Sigmoid colon (tissue), 7 donors: Measurements from ENCODE around the gene FZD1. TPM values are rescaled to one million over a fixed set of nuclear protein-coding genes. Genes with fewer than 3 reads are reported as not detected.

Source experiments
- DNase-seq: peaks from one replicate; pipeline ENCODE4 v3.0.0-alpha.2; 2019
- H3K27ac ChIP-seq, 4 donors: fragments of 200-600 bp; sonication (generic); one replicate each; pipeline ENCODE4 v1.5.1; 2016 to 2019; ENCODE audit warnings: mild to moderate bottlenecking in 1 of 4
- H3K27me3 ChIP-seq, 3 donors: fragments of 200-600 bp; sonication (generic); one replicate each; pipeline ENCODE4 v1.5.1; 2019; ENCODE audit warnings: mild to moderate bottlenecking in 1 of 3
- H3K36me3 ChIP-seq, 4 donors: fragments of 200-600 bp; sonication (generic); one replicate each; pipeline ENCODE4 v1.5.1; 2016 to 2019
- H3K4me1 ChIP-seq, 4 donors: fragments of 200-600 bp; sonication (generic); one replicate each; pipeline ENCODE4 v1.5.1; 2017 to 2019
- H3K4me3 ChIP-seq, 4 donors: fragments of 200-600 bp; sonication (generic); one replicate each; pipeline ENCODE4 v1.5.1; 2017 to 2019; ENCODE audit warnings: mild to moderate bottlenecking in 2 of 4, moderate library complexity in 1 of 4
- H3K9me3 ChIP-seq, 4 donors: fragments of 200-600 bp in 3 of 4; sonication (generic) in 3 of 4; one replicate each; pipeline versions ENCODE4 v1.5.1 to v1.6.1; 2013 to 2019
- EP300 ChIP-seq, 4 donors: sonication (generic); formaldehyde crosslinking; IDR thresholded peaks; one replicate each; pipeline ENCODE4 v1.6.1; 2017; ENCODE audit warnings: antibody characterized with exemption in 4 of 4
- POLR2A ChIP-seq, 2 donors: fragments of 450-650 bp; IDR thresholded peaks; one replicate each; pipeline ENCODE4 v1.6.1; 2016; ENCODE audit warnings: antibody characterized with exemption in 2 of 2, mild to moderate bottlenecking in 2 of 2, moderate library complexity in 2 of 2
- POLR2AphosphoS5 ChIP-seq, 4 donors: sonication (generic); formaldehyde crosslinking; IDR thresholded peaks; one replicate each; pipeline ENCODE4 v1.6.1; 2017; ENCODE audit warnings: antibody characterized with exemption in 4 of 4
- WGBS, 2 donors: extraction: QIAGEN DNeasy Blood & Tissue Kit; methylation state at CpG; one replicate each; pipeline ENCODE4 v1.1.7; 2013; 5-methylcytosine and 5-hydroxymethylcytosine counted together
- intact Hi-C: fragments of 100-400 bp; cut with DNase I; formaldehyde crosslinking; loops from one replicate; pipeline ENCODE4 v1.15.1; 2023
- polyA plus RNA-seq, 3 donors: library from polyadenylated mRNA; stranded (reverse); fragments of 200-250 nt; gene quantifications; one replicate each; pipeline ENCODE4 v1.2.3, GENCODE V29; 2013
- total RNA-seq, 4 donors: library from RNA; depleted of rRNA; stranded (reverse); fragments of >200 nt; gene quantifications; one replicate each; pipeline ENCODE4 v1.1.0, GENCODE V29; 2016
- TF ChIP-seq, protein P1 (sequence below), 4 experiments: fragments of 450-650 bp in 3 of 4; fragments of 200-600 bp in 1 of 4; IDR thresholded peaks; one replicate each; pipeline ENCODE4 v1.5.1; 2016 to 2019; ENCODE audit warnings: antibody characterized with exemption in 4 of 4, mild to moderate bottlenecking in 3 of 4, moderate library complexity in 2 of 4
- donor health status: healthy with polysubstance abuse.
- donor health status: Bipolar disorder and iron deficiency.
- donor health status: healthy.

Gene FZD1
- total and polyA plus RNA-seq, 7 donors, result 1.2 to 20.5 (median 14.5) TPM

DNA sequence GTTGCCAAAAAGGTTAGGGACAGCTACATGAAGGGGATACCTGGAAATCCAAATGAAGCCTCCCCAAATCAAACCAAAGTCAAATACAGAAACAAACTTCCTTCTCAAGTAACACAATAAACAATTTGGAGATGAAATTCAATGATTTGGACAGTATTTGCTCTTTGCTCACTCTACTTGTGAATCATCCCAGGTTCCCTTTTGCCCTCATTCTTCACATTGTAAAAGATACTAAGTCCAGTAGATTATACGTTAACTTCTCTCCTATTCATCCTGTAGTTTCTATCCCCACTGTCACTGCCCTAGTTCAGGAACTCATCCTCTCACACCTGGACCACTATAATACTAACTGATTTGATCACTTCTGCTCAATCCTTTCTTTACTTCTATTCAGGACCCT is 28.3 kb downstream of the FZD1 start:
- H3K27ac ChIP-seq, result no peak overlapping the region
- no peaks in the 10 kb centered on the region for H3K36me3 ChIP-seq
- no peaks in the 10 kb centered on the region for H3K9me3 ChIP-seq
- TF ChIP-seq EP300 (IDR thresholded peaks at IDR 0.05) (no peak), POLR2A (IDR thresholded peaks at IDR 0.05) (no peak), POLR2AphosphoS5 (IDR thresholded peaks at IDR 0.05) (no peak)
- TF ChIP-seq, protein P1, sequence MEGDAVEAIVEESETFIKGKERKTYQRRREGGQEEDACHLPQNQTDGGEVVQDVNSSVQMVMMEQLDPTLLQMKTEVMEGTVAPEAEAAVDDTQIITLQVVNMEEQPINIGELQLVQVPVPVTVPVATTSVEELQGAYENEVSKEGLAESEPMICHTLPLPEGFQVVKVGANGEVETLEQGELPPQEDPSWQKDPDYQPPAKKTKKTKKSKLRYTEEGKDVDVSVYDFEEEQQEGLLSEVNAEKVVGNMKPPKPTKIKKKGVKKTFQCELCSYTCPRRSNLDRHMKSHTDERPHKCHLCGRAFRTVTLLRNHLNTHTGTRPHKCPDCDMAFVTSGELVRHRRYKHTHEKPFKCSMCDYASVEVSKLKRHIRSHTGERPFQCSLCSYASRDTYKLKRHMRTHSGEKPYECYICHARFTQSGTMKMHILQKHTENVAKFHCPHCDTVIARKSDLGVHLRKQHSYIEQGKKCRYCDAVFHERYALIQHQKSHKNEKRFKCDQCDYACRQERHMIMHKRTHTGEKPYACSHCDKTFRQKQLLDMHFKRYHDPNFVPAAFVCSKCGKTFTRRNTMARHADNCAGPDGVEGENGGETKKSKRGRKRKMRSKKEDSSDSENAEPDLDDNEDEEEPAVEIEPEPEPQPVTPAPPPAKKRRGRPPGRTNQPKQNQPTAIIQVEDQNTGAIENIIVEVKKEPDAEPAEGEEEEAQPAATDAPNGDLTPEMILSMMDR (IDR thresholded peaks at IDR 0.05), result no peak
- DNase-seq, result no peak
- intact Hi-C loops, result no loop called here
- no peaks in the 10 kb centered on the region for H3K27me3 ChIP-seq
- H3K4me1 ChIP-seq, result peaks cover 0 to 4% (median 0%) of the 10 kb centered on the region in 4 donors
- H3K4me3 ChIP-seq, result no peak overlapping the region
- 40 to 83% methylated on average over 1 of the region's 1 CpG for WGBS, 2 donors

DNA sequence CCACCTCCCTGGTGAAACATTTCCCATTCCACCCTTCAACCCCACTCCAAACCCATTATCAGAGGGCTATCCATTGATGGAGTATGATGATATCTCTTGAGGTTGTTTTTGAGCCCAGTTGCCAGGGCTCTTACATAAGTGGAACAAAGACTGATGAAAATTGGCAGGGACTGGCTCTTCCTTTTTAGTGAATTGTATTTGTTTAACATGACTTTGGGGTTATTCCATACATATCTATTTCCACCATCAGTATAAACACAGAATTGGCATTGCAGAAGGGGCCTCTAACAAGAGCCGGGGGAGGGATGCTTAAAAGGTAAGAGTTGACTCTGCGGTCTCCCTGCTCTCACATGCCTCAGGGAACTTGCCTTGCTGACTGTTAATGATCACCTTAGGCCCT is 28.9 kb downstream of the FZD1 start:
- H3K4me3 ChIP-seq, result no peak overlapping the region
- TF ChIP-seq, protein P1 (IDR thresholded peaks at IDR 0.05), result no peak
- TF ChIP-seq POLR2A (IDR thresholded peaks at IDR 0.05) (no peak), EP300 (IDR thresholded peaks at IDR 0.05) (no peak), POLR2AphosphoS5 (IDR thresholded peaks at IDR 0.05) (no peak)
- DNase-seq, result no peak
- no peaks in the 10 kb centered on the region for H3K36me3 ChIP-seq
- WGBS, 2 donors, result 91 to 98% methylated on average over 2 of the region's 2 CpGs
- no peaks in the 10 kb centered on the region for H3K27me3 ChIP-seq
- intact Hi-C loops, result no loop called here
- H3K27ac ChIP-seq, result no peak overlapping the region
- H3K4me1 ChIP-seq, result no peaks in the 10 kb centered on the region
- H3K9me3 ChIP-seq, result no peaks in the 10 kb centered on the region

DNA sequence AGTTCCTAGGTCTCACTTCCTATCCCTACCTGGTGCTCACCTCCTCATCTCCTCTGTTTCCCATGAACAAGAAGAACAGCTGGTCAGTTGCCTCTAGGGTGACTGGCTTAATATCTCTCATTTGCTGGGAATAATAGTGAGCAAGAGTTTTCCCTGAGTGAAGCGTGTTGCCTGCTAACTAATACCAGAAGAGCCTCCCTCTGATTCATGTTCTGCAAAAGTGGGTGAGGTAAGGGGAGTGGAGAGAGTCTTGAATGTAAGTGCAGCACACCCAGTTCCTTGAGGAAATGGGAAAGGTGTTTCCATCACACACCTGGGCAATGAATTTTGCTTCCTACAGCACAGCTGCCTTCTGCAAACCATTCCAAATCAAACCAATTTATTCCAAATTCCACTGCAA is 29.6 kb downstream of the FZD1 start:
- DNase-seq, result no peak
- 86 to 89% methylated on average over 1 of the region's 1 CpG for WGBS, 2 donors
- H3K9me3 ChIP-seq, result no peaks in the 10 kb centered on the region
- H3K27ac ChIP-seq, result no peak overlapping the region
- H3K27me3 ChIP-seq, result no peaks in the 10 kb centered on the region
- H3K36me3 ChIP-seq, result no peaks in the 10 kb centered on the region
- intact Hi-C loops, result no loop called here
- no peak overlapping the region for H3K4me3 ChIP-seq
- TF ChIP-seq, protein P1 (IDR thresholded peaks at IDR 0.05), result no peak
- no peak for TF ChIP-seq POLR2A (IDR thresholded peaks at IDR 0.05)
- no peaks in the 10 kb centered on the region for H3K4me1 ChIP-seq

DNA sequence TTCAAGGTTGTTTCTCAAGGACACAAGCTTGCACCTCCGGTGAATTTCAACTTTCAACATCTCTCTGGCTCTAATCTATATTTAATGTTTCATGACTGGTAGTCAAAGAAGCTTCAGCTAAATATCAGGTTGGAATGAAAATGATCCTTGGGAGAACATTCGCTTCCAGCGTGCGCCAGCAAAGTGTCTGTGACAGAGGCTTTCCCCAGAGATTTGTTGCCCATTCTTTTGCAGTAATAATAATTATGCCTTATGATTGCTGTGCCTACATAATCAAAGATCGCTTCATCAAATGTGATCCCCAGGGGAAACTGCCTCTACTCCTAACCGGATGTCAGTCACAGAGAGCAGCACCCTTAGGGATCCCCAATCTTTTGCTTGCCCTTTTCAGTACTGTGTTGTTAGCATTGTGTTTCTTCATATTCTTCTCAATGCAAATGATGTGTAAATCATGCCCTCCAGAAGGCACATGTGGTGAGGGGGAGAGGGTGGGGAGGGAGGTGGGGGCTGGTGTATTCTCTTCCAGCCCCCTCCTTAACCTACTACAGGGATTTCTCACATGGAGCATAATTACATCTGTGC is 30.5 kb downstream of the FZD1 start:
- H3K27ac ChIP-seq, result no peak overlapping the region
- no peak overlapping the region for H3K4me3 ChIP-seq
- DNase-seq, result no peak
- H3K36me3 ChIP-seq, result no peaks in the 10 kb centered on the region
- no peak for TF ChIP-seq EP300 (IDR thresholded peaks at IDR 0.05)
- TF ChIP-seq, protein P1 (IDR thresholded peaks at IDR 0.05), result no peak
- no peak for TF ChIP-seq POLR2A (IDR thresholded peaks at IDR 0.05)
- TF ChIP-seq POLR2AphosphoS5 (IDR thresholded peaks at IDR 0.05), result no peak
- 91 to 92% methylated on average over 6 of the region's 6 CpGs for WGBS, 2 donors
- no peaks in the 10 kb centered on the region for H3K27me3 ChIP-seq
- H3K9me3 ChIP-seq, result no peaks in the 10 kb centered on the region
- intact Hi-C loops, result no loop called here
- H3K4me1 ChIP-seq, result no peaks in the 10 kb centered on the region

DNA sequence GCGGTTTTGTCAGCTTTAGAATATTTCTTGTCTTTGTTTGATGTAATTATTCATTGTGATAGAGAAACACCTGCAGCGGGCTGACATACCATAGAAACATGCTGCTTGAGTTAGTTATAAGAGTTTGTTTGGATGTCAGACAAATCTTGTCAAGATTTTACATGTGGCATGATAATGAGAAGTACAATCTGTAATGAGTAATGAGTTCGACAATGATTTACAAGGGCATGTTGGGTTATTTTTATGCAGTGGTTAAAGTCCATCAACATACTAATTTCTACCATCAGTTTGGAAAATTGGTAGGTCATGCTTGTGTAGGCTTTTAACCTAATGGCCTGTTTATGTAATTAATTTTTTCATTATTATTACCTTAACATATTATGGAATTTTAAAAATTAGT is 31.3 kb downstream of the FZD1 start:
- intact Hi-C loops, result no loop called here
- H3K4me3 ChIP-seq, result no peak overlapping the region
- no peaks in the 10 kb centered on the region for H3K36me3 ChIP-seq
- WGBS, 2 donors, result 65 to 85% methylated on average over 3 of the region's 3 CpGs
- no peak overlapping the region for H3K27ac ChIP-seq
- no peak for DNase-seq
- TF ChIP-seq, protein P1 (IDR thresholded peaks at IDR 0.05), result no peak
- no peak for TF ChIP-seq POLR2A (IDR thresholded peaks at IDR 0.05)
- TF ChIP-seq POLR2AphosphoS5 (IDR thresholded peaks at IDR 0.05), result no peak
- no peak for TF ChIP-seq EP300 (IDR thresholded peaks at IDR 0.05)
- H3K27me3 ChIP-seq, result no peaks in the 10 kb centered on the region
- no peaks in the 10 kb centered on the region for H3K9me3 ChIP-seq
- no peaks in the 10 kb centered on the region for H3K4me1 ChIP-seq
